H1 (cell line): Measurements from ENCODE around the gene PLB1. TPM values are rescaled to one million over a fixed set of nuclear protein-coding genes. Genes with fewer than 3 reads are reported as not detected.

Source experiments
- ATF3 ChIP-seq: IDR thresholded peaks from 2 replicates; pipeline ENCODE4 v1.6.1; 2011; ENCODE audit warnings: low read depth, mild to moderate bottlenecking, low read length; ENCODE audit not compliant: insufficient read depth
- BACH1 ChIP-seq: IDR thresholded peaks from 2 replicates; pipeline ENCODE4 v1.6.1; 2012; ENCODE audit warnings: low read length, improper control_type of control experiment
- CHD2 ChIP-seq: IDR thresholded peaks from 2 replicates; pipeline ENCODE4 v1.6.1; 2012; ENCODE audit warnings: low read length, improper control_type of control experiment
- POLR2A ChIP-seq, 2 experiments: IDR thresholded peaks; 1 replicate in 1 of 2; 2 replicates in 1 of 2; pipeline ENCODE4 v1.6.1; 2011; ENCODE audit warnings: low read depth in 2 of 2, low read length in 2 of 2, mild to moderate bottlenecking in 2 of 2; ENCODE audit errors: control extremely low read depth in 1 of 2
- SIX5 ChIP-seq: IDR thresholded peaks from 2 replicates; pipeline ENCODE4 v1.6.1; 2011; ENCODE audit warnings: mild to moderate bottlenecking, low read depth, low read length
- TAF1 ChIP-seq: IDR thresholded peaks from 2 replicates; pipeline ENCODE4 v1.6.1; 2011; ENCODE audit warnings: mild to moderate bottlenecking, low read depth, low read length
- USF2 ChIP-seq: IDR thresholded peaks from 2 replicates; pipeline ENCODE4 v1.6.1; 2011; ENCODE audit warnings: low read length, improper control_type of control experiment
- polyA plus RNA-seq, 7 experiments: library from polyadenylated mRNA; depleted of rRNA in 3 of 7; stranded (reverse) in 5 of 7; unstranded in 2 of 7; fragments of >200 nt in 5 of 7; fragments of 200-250 nt in 2 of 7; gene quantifications; 1 replicate in 5 of 7; 2 replicates in 1 of 7; 4 replicates in 1 of 7; pipeline versions ENCODE4 v1.2.1 to v1.2.3, GENCODE V29; 2011 to 2013; ENCODE audit warnings: missing spikeins in 2 of 7, mixed read lengths in 2 of 7
- total RNA-seq: library from RNA; stranded (reverse); fragmentation: NEBNext Ultra II Directional; extraction: Animal tissue kit (Norgen Biotek cat#: 25700); gene quantifications from 2 replicates; pipeline ENCODE4 v1.2.1, GENCODE V29; 2021

The PLB1 gene
- total and polyA plus RNA-seq, 2 of the 8 experiments (the other 6 are each of a cell fraction or from before 2014, with no cell fraction given), result 0.20 to 0.36 TPM

GRCh38 chr2:28676152-28676835 lies 180.4 kb downstream of the PLB1 start (continued):
- TF ChIP-seq BACH1, result no peak
- TF ChIP-seq TAF1, result no peak
- TF ChIP-seq ATF3, result no peak
- no peak for TF ChIP-seq SIX5
- no peak for TF ChIP-seq USF2
- TF ChIP-seq POLR2A (IDR thresholded peaks at IDR 0.05; ENCODE audit: control extremely low read depth in 1 of 2, low read depth in 2 of 2, low read length in 2 of 2), result no peak
- TF ChIP-seq CHD2, result no peak
